ENCODE measurements around the gene CORO6.

DNA sequence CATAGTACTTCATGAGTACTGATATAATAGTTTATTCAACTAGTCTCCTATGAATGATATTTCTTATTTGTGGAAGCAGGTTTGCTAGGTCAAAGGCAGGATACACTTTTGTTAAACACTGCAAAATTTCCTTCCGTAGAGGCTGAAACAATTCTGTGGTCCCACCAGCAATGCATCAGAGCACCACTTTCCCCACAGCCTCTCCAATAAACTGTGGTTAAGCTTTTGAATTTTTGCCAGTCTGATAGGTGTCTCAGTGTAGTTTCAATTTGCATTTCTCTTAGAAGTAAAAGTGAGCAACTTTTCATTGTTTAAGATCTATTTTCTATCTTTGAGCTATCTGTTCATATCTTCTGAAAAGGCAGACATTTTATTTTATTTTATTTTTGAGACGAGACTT lies 36.4 kb upstream of the CORO6 start:
- TF ChIP-seq, protein P1, sequence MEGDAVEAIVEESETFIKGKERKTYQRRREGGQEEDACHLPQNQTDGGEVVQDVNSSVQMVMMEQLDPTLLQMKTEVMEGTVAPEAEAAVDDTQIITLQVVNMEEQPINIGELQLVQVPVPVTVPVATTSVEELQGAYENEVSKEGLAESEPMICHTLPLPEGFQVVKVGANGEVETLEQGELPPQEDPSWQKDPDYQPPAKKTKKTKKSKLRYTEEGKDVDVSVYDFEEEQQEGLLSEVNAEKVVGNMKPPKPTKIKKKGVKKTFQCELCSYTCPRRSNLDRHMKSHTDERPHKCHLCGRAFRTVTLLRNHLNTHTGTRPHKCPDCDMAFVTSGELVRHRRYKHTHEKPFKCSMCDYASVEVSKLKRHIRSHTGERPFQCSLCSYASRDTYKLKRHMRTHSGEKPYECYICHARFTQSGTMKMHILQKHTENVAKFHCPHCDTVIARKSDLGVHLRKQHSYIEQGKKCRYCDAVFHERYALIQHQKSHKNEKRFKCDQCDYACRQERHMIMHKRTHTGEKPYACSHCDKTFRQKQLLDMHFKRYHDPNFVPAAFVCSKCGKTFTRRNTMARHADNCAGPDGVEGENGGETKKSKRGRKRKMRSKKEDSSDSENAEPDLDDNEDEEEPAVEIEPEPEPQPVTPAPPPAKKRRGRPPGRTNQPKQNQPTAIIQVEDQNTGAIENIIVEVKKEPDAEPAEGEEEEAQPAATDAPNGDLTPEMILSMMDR (IDR thresholded peaks at IDR 0.05), result no peak
- no peak for TF ChIP-seq EZH2 (IDR thresholded peaks at IDR 0.05; ENCODE audit: borderline replicate concordance, insufficient read depth, low read depth, low read length, poor library complexity, severe bottlenecking)
